ENCODE data around the gene TAF6L. TPM values are rescaled to one million over a fixed set of nuclear protein-coding genes. Genes with fewer than 3 reads are reported as not detected.

Gene TAF6L
- total and polyA plus RNA-seq, 2 donors (not counting 1 experiment from before 2014, with no cell fraction given), result 28.2 to 48.2 TPM

DNA sequence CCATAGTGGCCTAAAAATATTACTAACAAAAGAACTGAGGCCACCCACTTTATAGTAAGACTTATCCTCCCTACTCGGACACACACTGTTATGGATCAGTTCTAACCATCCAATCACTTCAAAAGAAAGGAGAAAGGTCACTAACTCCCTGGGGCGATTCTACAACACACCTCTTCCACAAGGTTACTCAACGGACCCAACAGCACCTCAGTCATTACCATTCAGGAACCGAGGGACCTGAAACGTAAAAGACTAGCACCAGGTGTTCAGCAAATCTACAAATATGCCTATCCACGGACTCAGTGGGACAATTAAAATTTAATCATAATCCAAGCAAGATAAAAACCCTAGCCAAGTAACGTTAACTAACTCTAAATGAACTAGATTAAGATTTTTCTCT, 45.5 kb upstream of the TAF6L start:
- Histone ChIP-seq H3K27me3 (replicated peaks in 1 of 4; ENCODE audit: control extremely low read depth in 1 of 4, control insufficient read depth in 3 of 4, insufficient read depth in 4 of 4, low read length in 3 of 4) (no peaks in the 10 kb centered on the region), H3K4me2 (replicated peaks; ENCODE audit: low read depth, low read length, poor library complexity, severe bottlenecking) (peak overlapping the region; percentile 91), H3K4me1 (ENCODE audit: control insufficient read depth in 2 of 2, insufficient read depth in 2 of 2, low read length in 2 of 2) (peaks cover 37 to 41% of the 10 kb centered on the region in 2 donors), H2AFZ (ENCODE audit: insufficient read depth, low read depth, low read length, poor library complexity, severe bottlenecking) (no peak overlapping the region), H3K9ac (ENCODE audit: low read length) (peak overlapping the region; percentile 93), H3K27ac (ENCODE audit: low read length in 2 of 2) (peak overlapping the region; percentile 40 to 90), H3K4me3 (ENCODE audit: control extremely low read depth in 1 of 5, extremely low read depth in 1 of 5, insufficient read depth in 1 of 5, low read depth in 2 of 5, low read length in 4 of 5) (peak overlapping the region; percentile 94 to 100 (median 99)), H3K36me3 (replicated peaks in 1 of 2; ENCODE audit: control extremely low read depth in 1 of 2, control insufficient read depth in 1 of 2, extremely low read depth in 1 of 2, insufficient read depth in 2 of 2, low read length in 1 of 2) (peaks cover 7 to 37% of the 10 kb centered on the region in 2 experiments), H4K20me1 (ENCODE audit: control insufficient read depth, insufficient read depth, low read length, poor library complexity, severe bottlenecking) (peaks cover 55% of the 10 kb centered on the region), H3K9me3 (ENCODE audit: control extremely low read depth in 1 of 3, control insufficient read depth in 2 of 3, insufficient read depth in 1 of 3, low read length in 2 of 3) (no peaks in the 10 kb centered on the region), H3K79me2 (ENCODE audit: control insufficient read depth, insufficient read depth, low read length) (peaks cover 83% of the 10 kb centered on the region)
- no peak for TF ChIP-seq EZH2 (IDR thresholded peaks at IDR 0.05; ENCODE audit: borderline replicate concordance, insufficient read depth, low read depth, low read length, poor library complexity, severe bottlenecking)
- TF ChIP-seq, protein P1, sequence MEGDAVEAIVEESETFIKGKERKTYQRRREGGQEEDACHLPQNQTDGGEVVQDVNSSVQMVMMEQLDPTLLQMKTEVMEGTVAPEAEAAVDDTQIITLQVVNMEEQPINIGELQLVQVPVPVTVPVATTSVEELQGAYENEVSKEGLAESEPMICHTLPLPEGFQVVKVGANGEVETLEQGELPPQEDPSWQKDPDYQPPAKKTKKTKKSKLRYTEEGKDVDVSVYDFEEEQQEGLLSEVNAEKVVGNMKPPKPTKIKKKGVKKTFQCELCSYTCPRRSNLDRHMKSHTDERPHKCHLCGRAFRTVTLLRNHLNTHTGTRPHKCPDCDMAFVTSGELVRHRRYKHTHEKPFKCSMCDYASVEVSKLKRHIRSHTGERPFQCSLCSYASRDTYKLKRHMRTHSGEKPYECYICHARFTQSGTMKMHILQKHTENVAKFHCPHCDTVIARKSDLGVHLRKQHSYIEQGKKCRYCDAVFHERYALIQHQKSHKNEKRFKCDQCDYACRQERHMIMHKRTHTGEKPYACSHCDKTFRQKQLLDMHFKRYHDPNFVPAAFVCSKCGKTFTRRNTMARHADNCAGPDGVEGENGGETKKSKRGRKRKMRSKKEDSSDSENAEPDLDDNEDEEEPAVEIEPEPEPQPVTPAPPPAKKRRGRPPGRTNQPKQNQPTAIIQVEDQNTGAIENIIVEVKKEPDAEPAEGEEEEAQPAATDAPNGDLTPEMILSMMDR (IDR thresholded peaks at IDR 0.05), result no peak
- Mint-ChIP-seq H3K27me3 (no peaks in the 10 kb centered on the region), H3K4me3 (peak overlapping the region; percentile 95), H3K4me1 (peaks cover 56% of the 10 kb centered on the region), H3K27ac (peak overlapping the region; percentile 99), H3K9me3 (ENCODE audit: insufficient read depth) (no peaks in the 10 kb centered on the region)
- 2% methylated on average over 6 of the region's 7 CpGs for WGBS (ENCODE audit: insufficient coverage)
- CTCF ChIA-PET, result interaction anchor here (0.8 to 5.5 kb wide), 2 partner anchors 11 to 61 kb away, joined by 3 to 34 read pairs; partner anchors contain the start of gene TMEM179B
- DNase-seq, result no peak
- POLR2A ChIA-PET, result interaction anchor here (0.6 to 4.0 kb wide), 7 partner anchors 17 to 156 kb away, joined by 3 to 66 read pairs (median 14); partner anchors contain the start of genes BSCL2, C11orf98, CSKMT and GNG3
- no peak for ATAC-seq (ENCODE audit: low read depth)
- intact Hi-C loops (cut with micrococcal nuclease), result loop anchor here (2.0 kb wide), 5 partner anchors 55 to 155 kb away; partner anchors contain the start of genes EML3, ROM1, SLC3A2 and STX5

All from B cell (primary cell).